ENCODE measurements around the gene PRSS2.

PRSS2 gene

GRCh38 chr7:142804728-142805207, 34.0 kb downstream of the PRSS2 start:
- no peak for DNase-seq

DNA sequence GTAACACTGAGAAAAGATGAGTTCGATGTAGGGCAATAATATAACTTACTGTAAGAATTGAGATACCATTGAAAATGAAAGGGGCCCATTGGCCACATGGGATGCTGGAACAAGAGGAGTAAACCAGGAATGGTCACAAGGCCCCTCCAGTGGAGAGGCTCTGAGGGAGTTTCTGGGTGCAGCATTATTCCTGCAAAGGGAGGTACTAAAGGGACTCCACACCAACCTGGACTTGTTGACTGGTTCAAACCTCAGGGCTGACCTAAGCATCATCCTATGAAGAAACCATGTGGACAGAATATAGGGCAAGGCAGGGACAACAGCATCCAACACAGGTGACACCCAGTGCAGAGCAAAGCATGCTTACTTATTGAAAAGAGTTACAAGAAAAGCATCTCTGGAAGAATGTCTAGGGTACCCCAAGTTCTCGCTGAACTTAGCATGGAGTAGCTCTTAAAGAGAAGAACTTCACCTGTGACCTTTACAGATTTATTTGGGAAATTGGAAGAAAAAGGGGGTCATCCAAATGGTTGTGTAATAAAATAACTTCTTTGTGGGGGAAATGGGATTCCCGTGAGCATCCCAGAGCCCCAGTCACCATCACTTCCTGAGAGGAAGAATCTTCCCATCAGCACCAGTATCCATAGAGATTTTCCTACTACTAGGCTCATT, 34.7 kb downstream of the PRSS2 start:
- no peak for DNase-seq

DNA sequence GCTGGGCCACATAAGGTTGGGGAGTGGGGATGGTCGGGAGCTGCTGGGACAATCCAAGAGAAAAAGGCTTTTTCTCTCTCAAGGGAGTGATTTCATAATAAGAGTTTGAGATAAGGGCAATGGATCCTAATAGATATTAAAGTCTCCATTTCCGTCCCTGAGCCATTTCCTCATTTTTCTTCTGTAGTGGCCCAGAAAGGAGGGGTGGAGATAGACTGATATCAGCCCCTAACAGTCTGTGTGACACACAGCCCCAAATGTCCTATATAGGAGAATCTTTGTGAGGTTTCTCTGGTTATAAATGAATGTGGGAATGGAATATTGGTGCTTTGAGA, 35.2 kb downstream of the PRSS2 start:
- no peak for DNase-seq

DNA sequence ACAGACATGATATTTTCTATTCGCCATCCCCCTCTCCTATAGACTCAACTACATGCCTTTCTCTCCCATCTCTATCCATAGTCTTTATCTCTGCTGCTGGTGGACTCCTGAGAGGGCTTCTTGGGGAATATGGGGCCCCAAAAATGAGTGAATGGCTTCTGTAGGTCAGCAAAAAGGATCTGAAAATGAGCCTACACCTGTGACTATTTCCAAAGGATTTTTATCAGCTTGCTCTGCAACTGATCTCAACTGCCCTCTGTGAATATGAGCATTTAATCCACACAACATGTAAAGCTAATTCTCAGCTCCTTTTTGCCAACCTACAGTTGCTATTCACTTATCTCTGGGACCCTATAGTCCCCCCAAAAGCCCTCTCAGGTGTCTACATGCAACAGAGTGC, 36.2 kb downstream of the PRSS2 start:
- DNase-seq, result no peak

DNA sequence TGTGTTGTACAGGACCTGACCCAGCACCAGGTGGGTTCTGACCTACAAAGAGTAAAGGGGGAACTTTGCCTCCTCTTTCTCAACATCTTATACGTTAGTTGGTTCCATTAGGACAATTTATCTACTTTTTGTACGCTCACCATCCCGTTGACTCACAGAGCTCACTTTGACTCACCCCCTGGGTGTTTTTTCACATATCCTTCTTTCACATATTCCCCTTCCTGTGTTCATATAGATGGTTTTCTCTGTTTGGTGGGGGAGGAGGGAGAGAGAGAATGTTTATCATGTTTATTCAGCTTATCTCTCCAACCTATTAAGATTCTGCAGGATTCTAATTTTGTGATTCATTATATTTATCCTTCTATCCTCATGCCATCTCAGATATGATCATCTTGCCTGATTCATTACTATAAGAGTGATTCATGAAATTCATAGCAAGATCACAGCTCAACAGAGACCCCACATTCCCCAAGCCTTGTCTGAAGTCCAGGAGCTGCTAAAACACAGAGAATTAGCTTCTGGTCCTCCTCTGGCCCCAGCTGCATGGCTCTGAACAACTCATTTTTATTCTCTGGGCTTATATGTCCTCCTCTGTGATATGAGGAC, 37.2 kb downstream of the PRSS2 start:
- no peak for DNase-seq

GRCh38 chr7:142808461-142808801, 37.7 kb downstream of the PRSS2 start:
- DNase-seq, result no peak

GRCh38 chr7:142808802-142809583, 38.2 kb downstream of the PRSS2 start:
- DNase-seq, result no peak

GRCh38 chr7:142809671-142810070, 38.9 kb downstream of the PRSS2 start:
- DNase-seq, result no peak

GRCh38 chr7:142811154-142811737, 40.5 kb downstream of the PRSS2 start:
- DNase-seq, result peak; percentile 26 to 67 (median 51)

DNA sequence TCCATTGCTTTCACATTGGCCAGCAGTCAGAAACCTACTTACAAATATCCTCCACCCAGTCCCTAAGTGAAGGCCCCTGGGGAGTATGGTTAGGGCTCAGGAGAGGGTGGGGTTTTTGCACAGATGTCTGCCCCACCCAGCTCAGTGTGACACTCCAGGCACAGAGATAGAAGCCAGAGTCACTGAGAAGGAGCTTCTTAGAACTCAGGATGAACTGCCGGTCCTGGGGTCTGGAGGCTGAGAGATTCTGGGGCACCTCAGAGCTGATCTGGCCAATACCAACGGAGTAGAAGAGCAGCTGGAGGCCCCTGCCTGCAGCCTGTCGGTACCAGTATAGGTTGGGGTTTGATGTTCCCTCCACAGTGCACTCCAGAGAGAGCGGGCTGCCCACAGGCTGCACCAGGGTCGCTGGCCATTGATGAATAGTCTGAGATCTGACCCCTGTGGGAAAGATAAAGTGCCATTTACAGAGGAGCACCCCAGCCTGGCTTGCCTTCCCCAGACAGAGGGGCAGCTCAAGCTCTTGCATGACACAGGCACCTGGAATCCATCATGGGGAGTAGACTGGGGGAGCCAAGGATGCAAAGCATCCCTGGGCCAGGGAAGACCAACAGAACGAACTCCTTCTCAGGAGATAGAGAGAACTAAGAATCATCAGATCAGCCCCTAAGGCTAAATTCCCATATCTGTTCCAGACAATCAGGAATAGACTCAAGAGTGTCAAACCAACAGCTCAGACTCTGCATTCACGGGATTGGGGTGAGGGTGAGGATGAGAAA, 41.9 kb downstream of the PRSS2 start:
- DNase-seq, result peak in 1 of 3 experiments; percentile 58

DNA sequence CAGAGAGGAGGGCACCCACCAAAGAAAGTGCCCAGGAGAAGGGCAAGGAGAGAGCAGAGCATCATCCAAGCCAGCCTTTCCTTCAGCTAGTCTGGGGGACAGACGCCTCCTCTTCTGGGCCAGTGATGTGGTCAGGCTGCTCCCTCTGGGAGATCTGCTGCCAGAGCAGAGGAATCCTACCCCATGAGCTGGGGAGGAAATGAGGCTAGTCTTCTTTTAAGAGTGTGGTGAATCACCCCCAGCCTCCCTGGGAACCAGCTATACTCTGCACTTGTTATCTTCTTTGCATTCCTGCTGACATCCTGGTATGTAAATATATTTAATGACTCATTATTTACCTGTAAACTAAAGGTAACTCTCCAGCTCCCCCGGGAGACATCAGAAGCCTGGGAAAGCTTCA, 42.5 kb downstream of the PRSS2 start:
- no peak for DNase-seq

DNA sequence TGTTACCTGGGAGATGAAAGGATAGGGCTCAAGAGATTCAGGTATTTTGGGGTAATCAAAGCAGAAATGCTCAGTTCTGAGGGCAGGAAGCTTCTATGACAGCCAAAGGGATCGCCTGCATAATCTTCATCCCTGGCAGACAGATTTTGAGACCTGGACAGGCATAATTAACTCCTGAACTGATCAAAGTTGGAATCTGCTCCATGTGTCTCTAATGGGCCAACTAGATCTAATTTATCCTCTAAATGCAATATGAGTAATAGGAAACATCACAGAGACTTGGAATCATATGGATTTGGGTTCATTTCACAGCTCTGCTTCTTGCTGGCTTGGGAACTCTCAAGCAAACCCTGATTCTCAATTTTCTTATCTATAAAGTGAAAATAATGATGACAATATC, 42.9 kb downstream of the PRSS2 start:
- DNase-seq, result no peak

GRCh38 chr7:142814451-142814850, 43.7 kb downstream of the PRSS2 start:
- no peak for DNase-seq

GRCh38 chr7:142815134-142815533, 44.4 kb downstream of the PRSS2 start:
- DNase-seq, result no peak

- DNase-seq, result no peak
These were observed 46.7 kb downstream of the PRSS2 start for GRCh38 chr7:142817506-142817905.

- DNase-seq, result no peak
These were observed 48.8 kb downstream of the PRSS2 start for GRCh38 chr7:142819530-142819929.

DNA sequence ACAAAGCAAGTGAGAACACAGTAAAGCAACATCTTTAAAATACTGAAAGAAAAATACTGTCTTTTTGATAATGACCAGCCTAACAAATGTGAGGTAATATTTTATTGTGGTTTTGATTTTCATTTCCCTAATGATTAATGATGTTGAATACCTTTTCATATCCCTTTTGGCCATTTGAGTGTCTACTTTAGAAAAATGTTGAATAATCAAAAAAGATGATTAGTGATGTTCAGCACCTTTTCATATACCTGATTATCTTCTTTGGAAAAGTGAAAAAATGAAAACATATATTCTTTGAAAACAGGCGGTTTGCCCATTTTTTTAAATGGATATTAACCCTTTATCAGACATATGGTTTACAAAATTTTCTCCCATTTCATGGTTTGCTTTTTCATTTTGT, 51.9 kb downstream of the PRSS2 start:
- DNase-seq, result no peak
